SJCRH30 (cell line): Measurements from ENCODE around the gene SAMHD1. TPM values are rescaled to one million over a fixed set of nuclear protein-coding genes. Genes with fewer than 3 reads are reported as not detected.
"Not testable (repeated sequence)": the region's sequence is repeated elsewhere in the genome, so short reads cannot be mapped to it uniquely, and the experiment has no call there.

Experiments used
- DNase-seq, 2 experiments: peaks; one replicate each; pipeline ENCODE4 v3.0.0-alpha.2; 2015 to 2020
- H3K27ac ChIP-seq: fragments of 250-450 bp; sonication (Bioruptor Pico); 2 replicates; pipeline ENCODE4 v1.5.1; 2020; ENCODE audit warnings: mild to moderate bottlenecking, moderate library complexity
- H3K27me3 ChIP-seq: fragments of 250-450 bp; sonication (Bioruptor Pico); 2 replicates; pipeline ENCODE4 v1.5.1; 2020; ENCODE audit warnings: mild to moderate bottlenecking, moderate library complexity
- H3K36me3 ChIP-seq: fragments of 250-450 bp; sonication (Bioruptor Pico); 2 replicates; pipeline ENCODE4 v1.5.1; 2020; ENCODE audit warnings: mild to moderate bottlenecking, moderate library complexity
- H3K4me1 ChIP-seq: fragments of 250-450 bp; sonication (Bioruptor Pico); 2 replicates; pipeline ENCODE4 v1.5.1; 2020; ENCODE audit warnings: mild to moderate bottlenecking, moderate library complexity
- H3K4me3 ChIP-seq: fragments of 250-450 bp; sonication (Bioruptor Pico); 2 replicates; pipeline ENCODE4 v1.5.1; 2020; ENCODE audit warnings: mild to moderate bottlenecking, moderate library complexity
- H3K9me3 ChIP-seq: fragments of 250-450 bp; sonication (Bioruptor Pico); replicated peaks from 2 replicates; pipeline ENCODE4 v1.5.1; 2020; ENCODE audit warnings: mild to moderate bottlenecking, moderate library complexity
- total RNA-seq: library from RNA; depleted of rRNA; stranded (reverse); fragments of >200 nt; shearing (Covaris generic); gene quantifications from 2 replicates; pipeline ENCODE4 v1.2.3, GENCODE V29; 2014

Gene SAMHD1
- total RNA-seq, 1 experiment from 2014 or later: 11.9 TPM

- H3K36me3 ChIP-seq: no peaks in the 10 kb centered on the region
- H3K4me3 ChIP-seq: no peak overlapping the region
- no peak for DNase-seq
- no peaks in the 10 kb centered on the region for H3K9me3 ChIP-seq
- H3K27ac ChIP-seq: no peak overlapping the region
- H3K4me1 ChIP-seq: peaks cover 7% of the 10 kb centered on the region; the same call in 1 of the 2 replicates
- peaks cover 9% of the 10 kb centered on the region; the same call in 1 of the 2 replicates for H3K27me3 ChIP-seq
Observed at GRCh38 chr20:36880741-36881250, 70.7 kb downstream of the SAMHD1 start.

GRCh38 chr20:36878941-36879340 lies 72.6 kb downstream of the SAMHD1 start:
- no peak for DNase-seq
- Histone ChIP-seq H3K4me3 (no peak overlapping the region), H3K4me1 (peaks cover 7% of the 10 kb centered on the region; the same call in 1 of the 2 replicates)

GRCh38 chr20:36876473-36876833 lies 75.1 kb downstream of the SAMHD1 start:
- Histone ChIP-seq H3K4me3 (no peak overlapping the region), H3K4me1 (peaks cover under 1% of the 10 kb centered on the region; the same call in 1 of the 2 replicates), H3K27ac (no peak overlapping the region), H3K36me3 (no peaks in the 10 kb centered on the region), H3K9me3 (no peaks in the 10 kb centered on the region), H3K27me3 (peaks cover 9% of the 10 kb centered on the region; the same call in 1 of the 2 replicates)
- no peak for DNase-seq

More at GRCh38 chr20:36878941-36879340, 72.6 kb downstream of the SAMHD1 start:
- no peaks in the 10 kb centered on the region for H3K36me3 ChIP-seq
- H3K27ac ChIP-seq: no peak overlapping the region
- H3K27me3 ChIP-seq: peaks cover 9% of the 10 kb centered on the region; the same call in 1 of the 2 replicates
- H3K9me3 ChIP-seq: no peaks in the 10 kb centered on the region

GRCh38 chr20:36875702-36876472 lies 75.6 kb downstream of the SAMHD1 start, which contains the start of gene TLDC2:
TLDC2 (plus strand) TSS chr20:36876138; CDS start chr20:36876175, 37 bp downstream.
- Histone ChIP-seq H3K4me1 (no peaks in the 10 kb centered on the region; the same call in 1 of the 2 replicates), H3K27me3 (peaks cover 9% of the 10 kb centered on the region; the same call in 1 of the 2 replicates), H3K9me3 (no peaks in the 10 kb centered on the region), H3K4me3 (no peak within 1 kb of the TSS), H3K27ac (no peak within 1 kb of the TSS), H3K36me3 (no peaks in the 10 kb centered on the region)
- no peak for DNase-seq

GRCh38 chr20:36875093-36875492 lies 76.4 kb downstream of the SAMHD1 start:
- not testable (repeated sequence) for H3K4me3 ChIP-seq, H3K36me3 ChIP-seq, H3K4me1 ChIP-seq, H3K27ac ChIP-seq, DNase-seq, H3K27me3 ChIP-seq, H3K9me3 ChIP-seq

- no peaks in the 10 kb centered on the region for H3K9me3 ChIP-seq
- peaks cover 9% of the 10 kb centered on the region; the same call in 1 of the 2 replicates for H3K27me3 ChIP-seq
- no peaks in the 10 kb centered on the region for H3K36me3 ChIP-seq
- DNase-seq: no peak
- no peaks in the 10 kb centered on the region; the same call in 1 of the 2 replicates for H3K4me1 ChIP-seq
- no peak overlapping the region for H3K4me3 ChIP-seq
- H3K27ac ChIP-seq: no peak overlapping the region
Observed at GRCh38 chr20:36873498-36874189, 77.9 kb downstream of the SAMHD1 start.

GRCh38 chr20:36872852-36873251 lies 78.7 kb downstream of the SAMHD1 start:
- peak; percentile 49 to 61 for DNase-seq
- Histone ChIP-seq H3K27me3 (peaks cover 6% of the 10 kb centered on the region; the same call in 1 of the 2 replicates), H3K36me3 (no peaks in the 10 kb centered on the region), H3K27ac (no peak overlapping the region), H3K4me3 (no peak overlapping the region), H3K9me3 (no peaks in the 10 kb centered on the region), H3K4me1 (no peaks in the 10 kb centered on the region; the same call in 1 of the 2 replicates)

GRCh38 chr20:36871640-36872570 lies 79.6 kb downstream of the SAMHD1 start:
- no peaks in the 10 kb centered on the region for H3K36me3 ChIP-seq
- no peak overlapping the region for H3K27ac ChIP-seq
- no peak overlapping the region for H3K4me3 ChIP-seq
- H3K9me3 ChIP-seq: no peaks in the 10 kb centered on the region
- H3K27me3 ChIP-seq: no peaks in the 10 kb centered on the region; the same call in 1 of the 2 replicates
- no peaks in the 10 kb centered on the region; the same call in 1 of the 2 replicates for H3K4me1 ChIP-seq
- DNase-seq: no peak

GRCh38 chr20:36866681-36867495 lies 84.6 kb downstream of the SAMHD1 start:
- Histone ChIP-seq H3K27me3 (peaks cover 8% of the 10 kb centered on the region; the same call in 1 of the 2 replicates), H3K36me3 (no peaks in the 10 kb centered on the region), H3K4me3 (no peak overlapping the region), H3K27ac (no peak overlapping the region), H3K9me3 (no peaks in the 10 kb centered on the region), H3K4me1 (peaks cover 2% of the 10 kb centered on the region; the same call in 1 of the 2 replicates)
- DNase-seq: no peak

GRCh38 chr20:36866164-36866563 lies 85.3 kb downstream of the SAMHD1 start:
- Histone ChIP-seq H3K36me3 (no peaks in the 10 kb centered on the region), H3K4me1 (peaks cover 2% of the 10 kb centered on the region; the same call in 1 of the 2 replicates), H3K27me3 (peaks cover 8% of the 10 kb centered on the region; the same call in 1 of the 2 replicates), H3K27ac (no peak overlapping the region), H3K9me3 (no peaks in the 10 kb centered on the region), H3K4me3 (no peak overlapping the region)
- DNase-seq: no peak

- H3K27ac ChIP-seq: no peak overlapping the region
- H3K27me3 ChIP-seq: peaks cover 8% of the 10 kb centered on the region; the same call in 1 of the 2 replicates
- no peaks in the 10 kb centered on the region for H3K9me3 ChIP-seq
- no peak overlapping the region for H3K4me3 ChIP-seq
- no peaks in the 10 kb centered on the region for H3K36me3 ChIP-seq
- peaks cover 2% of the 10 kb centered on the region; the same call in 1 of the 2 replicates for H3K4me1 ChIP-seq
- no peak for DNase-seq
Observed at GRCh38 chr20:36865861-36866149, 85.7 kb downstream of the SAMHD1 start.

GRCh38 chr20:36865076-36865860 lies 86.2 kb downstream of the SAMHD1 start:
- no peaks in the 10 kb centered on the region for H3K36me3 ChIP-seq
- peaks cover 8% of the 10 kb centered on the region; the same call in 1 of the 2 replicates for H3K27me3 ChIP-seq
- no peaks in the 10 kb centered on the region for H3K9me3 ChIP-seq
- no peak overlapping the region for H3K27ac ChIP-seq
- peak in 1 of 2 experiments; percentile 55 for DNase-seq
- no peak overlapping the region for H3K4me3 ChIP-seq
- H3K4me1 ChIP-seq: peaks cover 2% of the 10 kb centered on the region; the same call in 1 of the 2 replicates
